Endothelial cell of umbilical vein (primary cell): ENCODE results near the gene SELENOV. TPM values are rescaled to one million over a fixed set of nuclear protein-coding genes. Genes with fewer than 3 reads are reported as not detected.

ENCODE experiments used
- BruUV-seq: library from RNA; stranded (reverse); fragments of 400-500 nt; replicated peaks from 2 replicates; lab custom pipeline; 2021; lab: Mats Ljungman, UMichigan
- CTCF ChIA-PET: fragments of 300-600, 350-600 bp; sonication (Branson Sonifier 250); formaldehyde crosslinking; loops from one replicate; lab custom pipeline; 2021; ENCODE audit warnings: antibody characterized with exemption, inconsistent platforms; lab: Charles Lee
- POLR2A ChIA-PET: fragments of 300-600, 350-600 bp; sonication (Branson Sonifier 250); formaldehyde crosslinking; loops from one replicate; lab custom pipeline; 2021; ENCODE audit warnings: antibody characterized with exemption, inconsistent platforms; lab: Charles Lee
- DNase-seq: peaks from one replicate; pipeline ENCODE4 v3.0.0-alpha.2; 2011; ENCODE audit warnings: low read depth, low spot score
- FAIRE-seq: peaks from 2 replicates; lab custom pipeline; 2011; peaks lifted over from hg19 to GRCh38; lab: Jason Lieb, UNC
- H2AFZ ChIP-seq: 2 replicates; pipeline ENCODE4 v1.6.0; 2012; ENCODE audit warnings: low read depth, low read length, control low read depth, inconsistent platforms
- H3K27ac ChIP-seq: 2 replicates; pipeline ENCODE4 v1.5.1; 2011; ENCODE audit warnings: low read depth, mild to moderate bottlenecking, control low read depth, low read length, moderate library complexity; ENCODE audit not compliant: insufficient read depth
- H3K27me3 ChIP-seq, 2 experiments: 2 replicates each; pipeline versions ENCODE4 v1.6.0 to v1.6.1; 2011; ENCODE audit warnings: low read length in 2 of 2, mixed read lengths in 1 of 2; ENCODE audit not compliant: control insufficient read depth in 2 of 2, insufficient read depth in 2 of 2
- H3K36me3 ChIP-seq, 2 experiments: 2 replicates in 1 of 2; 3 replicates in 1 of 2; pipeline ENCODE4 v1.5.1; 2011; ENCODE audit warnings: low read length in 2 of 2, mild to moderate bottlenecking in 1 of 2, moderate library complexity in 1 of 2; ENCODE audit not compliant: control insufficient read depth in 2 of 2, insufficient read depth in 2 of 2; ENCODE audit errors: extremely low read depth in 1 of 2
- H3K4me1 ChIP-seq: 3 replicates; pipeline ENCODE4 v1.5.1; 2011; ENCODE audit warnings: mild to moderate bottlenecking, low read length; ENCODE audit not compliant: control insufficient read depth, insufficient read depth; ENCODE audit errors: extremely low read depth
- H3K4me2 ChIP-seq: 2 replicates; pipeline ENCODE4 v1.6.1; 2011; ENCODE audit warnings: low read length, control low read depth, mixed read lengths; ENCODE audit not compliant: insufficient read depth
- H3K4me3 ChIP-seq, 3 experiments: fragments of 200-600 bp in 1 of 3; sonication (generic), shearing (Covaris generic) in 1 of 3; replicated peaks in 1 of 3; 2 replicates each; pipeline ENCODE4 v1.5.1; 2011 to 2016; ENCODE audit warnings: control low read depth in 3 of 3, low read length in 3 of 3, mild to moderate bottlenecking in 2 of 3, inconsistent platforms in 1 of 3, low read depth in 1 of 3, moderate library complexity in 1 of 3; ENCODE audit not compliant: insufficient read depth in 1 of 3
- H3K79me2 ChIP-seq: 2 replicates; pipeline ENCODE4 v1.6.0; 2012; ENCODE audit warnings: low read length, inconsistent platforms; ENCODE audit not compliant: control insufficient read depth, insufficient read depth
- H3K9ac ChIP-seq: replicated peaks from 2 replicates; pipeline ENCODE3; 2011; ENCODE audit warnings: low read length, control low read depth; ENCODE audit not compliant: insufficient read depth; ENCODE audit errors: extremely low read depth
- H3K9me1 ChIP-seq: replicated peaks from 3 replicates; pipeline ENCODE4 v1.6.0; 2011; ENCODE audit warnings: mild to moderate bottlenecking, low read length; ENCODE audit not compliant: control insufficient read depth, insufficient read depth; ENCODE audit errors: extremely low read depth
- H3K9me3 ChIP-seq: replicated peaks from 2 replicates; pipeline ENCODE4 v1.5.1; 2012; ENCODE audit warnings: low read length, inconsistent platforms; ENCODE audit not compliant: control insufficient read depth, insufficient read depth
- H4K20me1 ChIP-seq: replicated peaks from 2 replicates; pipeline ENCODE3; 2011; ENCODE audit warnings: mild to moderate bottlenecking, low read length; ENCODE audit not compliant: control insufficient read depth, insufficient read depth; ENCODE audit errors: extremely low read depth
- CTCF ChIP-seq, 2 donors: IDR thresholded peaks; 1 replicate in 1 of 2; 2 replicates in 1 of 2; pipeline ENCODE4 v1.5.1; 2011; ENCODE audit warnings: low read length in 2 of 2, mild to moderate bottlenecking in 2 of 2, moderate library complexity in 2 of 2, control low read depth in 1 of 2, inconsistent platforms in 1 of 2, low read depth in 1 of 2; ENCODE audit not compliant: insufficient read depth in 1 of 2; ENCODE audit errors: extremely low read depth in 1 of 2
- EZH2 ChIP-seq: IDR thresholded peaks from 2 replicates; pipeline ENCODE4 v1.6.1; 2012; ENCODE audit warnings: borderline replicate concordance, low read depth, mild to moderate bottlenecking, moderate library complexity, low read length, inconsistent platforms; ENCODE audit not compliant: severe bottlenecking
- FOS ChIP-seq: IDR thresholded peaks from 2 replicates; pipeline ENCODE4 v1.6.1; 2011; ENCODE audit warnings: mild to moderate bottlenecking, low read length, moderate library complexity, borderline replicate concordance; ENCODE audit not compliant: insufficient read depth
- GATA2 ChIP-seq: IDR thresholded peaks from 2 replicates; pipeline ENCODE4 v1.7.0; 2011; ENCODE audit warnings: low read depth, mild to moderate bottlenecking, moderate library complexity, mixed read lengths, low read length; ENCODE audit not compliant: insufficient read length, insufficient read depth
- JUN ChIP-seq: IDR thresholded peaks from 2 replicates; pipeline ENCODE4 v1.6.1; 2011; ENCODE audit warnings: borderline replicate concordance, low read depth; ENCODE audit not compliant: insufficient read length, insufficient read depth
- MAX ChIP-seq: IDR thresholded peaks from 2 replicates; pipeline ENCODE4 v1.6.1; 2011; ENCODE audit not compliant: insufficient read depth, insufficient read length
- MYC ChIP-seq: IDR thresholded peaks from one replicate; pipeline ENCODE4 v1.6.1; 2011; ENCODE audit warnings: mild to moderate bottlenecking, low read depth, low read length
- POLR2A ChIP-seq: IDR thresholded peaks from 2 replicates; pipeline ENCODE4 v1.6.1; 2012; ENCODE audit warnings: low read depth, mild to moderate bottlenecking, control low read depth, low read length
- POLR2AphosphoS5 ChIP-seq: IDR thresholded peaks from 2 replicates; pipeline ENCODE4 v1.6.1; 2012; ENCODE audit warnings: low read depth, mild to moderate bottlenecking, control low read depth, low read length, moderate library complexity; ENCODE audit not compliant: insufficient read depth
- dilution Hi-C: fragments of 300-500 bp; cut with MboI; formaldehyde crosslinking; loops from one replicate; pipeline ENCODE4 v1.15.0; 2019; ENCODE audit warnings: low sequenced_read_pairs; ENCODE audit not compliant: extremely low pct_ligation_motif_present
- intact Hi-C: fragments of 100-400 bp; cut with micrococcal nuclease; formaldehyde crosslinking; loops from one replicate; pipeline ENCODE4 v1.10.0; 2022
- polyA plus RNA-seq, 4 experiments: library from polyadenylated mRNA; depleted of rRNA in 3 of 4; stranded (reverse) in 3 of 4; unstranded in 1 of 4; fragments of >200 nt; gene quantifications; 2 replicates each; pipeline versions ENCODE4 v1.2.1 to v1.2.3, GENCODE V29; 2011 to 2012; ENCODE audit warnings: missing spikeins in 1 of 4
- total RNA-seq: library from RNA; stranded (reverse); gene quantifications from 2 replicates; pipeline ENCODE4 v1.2.3, GENCODE V29; 2021

The SELENOV gene
- total and polyA plus RNA-seq, 2 donors (not counting 3 experiments of a cell fraction or from before 2014, with no cell fraction given), result not detected

GRCh38 chr19:39467941-39468340 is 47.0 kb upstream of the SELENOV start:
- CTCF ChIA-PET, result interaction anchor here (1.5 kb wide), 1 partner anchor 76 kb away, joined by 3 read pairs; the partner anchor contains the start of genes MED29 and PAF1
- FAIRE-seq (no peak), DNase-seq (no peak)
- POLR2A ChIA-PET, result no interaction called here
- TF ChIP-seq MYC (no peak), MAX (no peak), EZH2 (no peak), FOS (no peak), CTCF (IDR thresholded peaks at IDR 0.05; ENCODE audit: extremely low read depth in 1 of 2, insufficient read depth in 1 of 2, low read depth in 1 of 2, low read length in 2 of 2) (no peak), JUN (no peak), GATA2 (no peak), POLR2A (no peak), POLR2AphosphoS5 (no peak)
- H3K79me2 ChIP-seq, result peaks cover 2% of the 10 kb centered on the region
- no peaks in the 10 kb centered on the region for H3K4me1 ChIP-seq
- no peak overlapping the region for H2AFZ ChIP-seq
- H3K9me3 ChIP-seq, result no peaks in the 10 kb centered on the region
- H3K27ac ChIP-seq, result no peak overlapping the region
- intact Hi-C loops, result no loop called here
- no peaks in the 10 kb centered on the region for H4K20me1 ChIP-seq
- dilution Hi-C loops, result no loop called here
- no peaks in the 10 kb centered on the region for H3K27me3 ChIP-seq
- no TSS peak for BruUV-seq
- no peak overlapping the region for H3K4me2 ChIP-seq
- no peak overlapping the region for H3K4me3 ChIP-seq
- no peak overlapping the region for H3K9ac ChIP-seq
- H3K9me1 ChIP-seq, result no peaks in the 10 kb centered on the region
- peaks cover 17 to 70% of the 10 kb centered on the region in 2 experiments for H3K36me3 ChIP-seq
